GM18517 (cell line): ENCODE results near the gene GPANK1.
"Not testable (repeated sequence)": the region's sequence is repeated elsewhere in the genome, so short reads cannot be mapped to it uniquely, and the experiment has no call there.

Experiments used
- ATAC-seq: cut with Tn5 transposase; IDR thresholded peaks from one replicate; pipeline ENCODE4 v1.9.1; 2021; ENCODE audit warnings: mild to moderate bottlenecking, moderate library complexity; ENCODE audit not compliant: unreplicated experiment

GPANK1 gene

DNA sequence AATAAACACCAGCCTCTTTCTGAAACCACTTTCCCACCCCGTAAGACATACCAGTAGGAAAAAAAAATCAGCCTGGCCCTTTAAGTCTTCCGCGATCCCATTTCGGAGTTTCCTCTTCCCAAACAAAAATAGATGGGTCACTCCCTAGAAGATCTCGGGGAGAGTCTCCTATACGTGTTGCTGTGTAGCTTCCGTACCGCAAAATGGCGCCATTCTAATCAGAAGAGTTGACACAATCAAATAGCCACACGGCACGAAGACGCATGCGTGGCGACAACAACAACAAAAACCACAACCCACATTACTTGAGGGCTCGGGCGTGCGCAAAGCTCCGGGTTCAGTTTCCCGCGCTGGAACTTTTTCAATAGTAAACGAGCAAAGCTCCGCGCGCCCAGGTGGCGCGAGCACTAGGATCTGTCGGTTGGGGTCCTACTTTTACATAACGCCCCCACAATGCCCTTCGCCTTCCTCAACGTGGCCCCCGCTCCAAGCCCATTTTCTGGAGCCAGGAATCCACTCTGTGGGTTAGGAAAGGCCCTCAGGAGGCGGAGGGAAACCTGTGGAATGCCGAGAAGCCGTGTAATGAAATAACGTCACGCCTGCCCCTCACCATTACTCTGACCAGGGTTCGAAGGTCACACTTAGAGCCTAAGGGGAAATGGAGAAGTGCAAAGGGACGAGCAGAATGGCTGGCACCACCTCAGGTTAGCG, at the start of gene GPANK1:
GPANK1 (minus strand) TSS at position 208 of the 711 bp plus-strand sequence. CDS start 519 bp downstream, outside the sequence.
- ATAC-seq, result peak; percentile 47

DNA sequence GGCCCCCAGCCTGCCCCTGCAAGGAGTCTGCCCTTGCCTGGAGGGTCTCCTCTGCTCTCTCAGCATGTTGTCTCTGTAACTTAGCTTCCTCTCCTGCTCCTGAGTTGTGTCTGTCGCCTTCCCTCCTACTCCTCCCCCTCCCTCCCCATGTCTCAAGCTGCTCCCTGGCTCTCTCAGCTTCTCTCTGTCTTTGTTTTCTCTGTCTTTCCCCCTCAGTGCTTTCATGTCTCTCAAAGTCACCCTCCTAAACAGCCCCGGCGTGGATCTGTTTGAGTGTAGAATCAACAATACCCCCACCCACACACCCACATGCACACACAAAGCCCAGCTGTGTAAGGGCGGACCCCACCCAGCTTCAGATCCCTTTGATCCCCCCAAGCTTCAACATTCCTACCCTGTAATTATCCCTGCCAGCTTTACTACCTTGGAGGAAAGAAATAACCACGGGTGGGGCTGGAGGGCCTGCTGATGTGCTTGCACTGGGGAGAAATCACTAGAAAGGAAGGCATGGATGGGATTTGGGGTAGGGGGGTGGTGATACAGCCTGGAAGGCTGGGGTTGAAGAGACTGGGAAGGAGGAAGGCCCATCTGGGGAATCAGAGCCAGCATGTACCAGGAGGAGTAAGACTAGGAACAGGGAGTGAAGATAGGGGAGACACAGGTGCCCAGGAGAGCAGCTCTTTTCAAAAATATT, 49.3 kb upstream of the GPANK1 start:
- ATAC-seq, result no peak

DNA sequence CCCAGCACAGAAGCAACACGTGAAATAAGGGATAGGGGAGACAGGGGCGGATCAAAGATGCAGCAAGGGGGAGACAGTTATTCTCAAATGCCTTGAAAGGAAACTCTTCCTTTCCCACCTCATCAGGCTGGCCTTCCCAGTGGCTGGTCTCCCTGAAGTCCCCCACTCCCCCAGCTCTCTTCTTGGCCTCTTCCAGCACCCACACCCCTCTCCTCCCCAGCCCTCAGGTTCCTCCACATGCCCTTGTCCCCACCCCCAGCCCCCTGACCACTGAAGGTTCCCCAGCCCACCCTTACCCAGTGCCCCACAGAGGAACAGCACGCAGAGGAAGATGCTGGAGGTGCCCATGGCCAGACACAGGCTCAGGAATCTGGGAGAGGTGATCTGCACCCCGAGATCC, 48.7 kb upstream of the GPANK1 start:
- ATAC-seq, result no peak

DNA sequence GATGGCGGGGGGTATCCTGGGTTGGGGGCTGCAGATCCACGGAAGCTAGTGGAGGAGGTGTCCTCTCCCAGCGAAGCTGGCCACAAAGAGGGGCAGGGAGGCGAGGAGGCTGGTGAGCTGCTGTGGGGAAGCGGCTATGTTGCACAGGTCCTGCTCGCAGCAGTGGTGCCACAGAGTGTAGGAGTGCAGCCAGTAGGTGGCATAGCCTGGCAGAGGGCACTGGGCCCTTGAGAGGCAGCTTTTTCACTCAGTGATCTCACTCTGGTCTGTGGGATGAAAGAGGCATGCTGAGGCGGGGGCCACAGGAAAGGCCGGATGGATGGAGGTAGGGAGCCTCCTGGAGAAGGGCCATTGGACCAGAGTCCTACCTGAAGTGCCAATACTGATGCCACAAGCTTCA, 47.5 kb upstream of the GPANK1 start:
- ATAC-seq, result no peak

DNA sequence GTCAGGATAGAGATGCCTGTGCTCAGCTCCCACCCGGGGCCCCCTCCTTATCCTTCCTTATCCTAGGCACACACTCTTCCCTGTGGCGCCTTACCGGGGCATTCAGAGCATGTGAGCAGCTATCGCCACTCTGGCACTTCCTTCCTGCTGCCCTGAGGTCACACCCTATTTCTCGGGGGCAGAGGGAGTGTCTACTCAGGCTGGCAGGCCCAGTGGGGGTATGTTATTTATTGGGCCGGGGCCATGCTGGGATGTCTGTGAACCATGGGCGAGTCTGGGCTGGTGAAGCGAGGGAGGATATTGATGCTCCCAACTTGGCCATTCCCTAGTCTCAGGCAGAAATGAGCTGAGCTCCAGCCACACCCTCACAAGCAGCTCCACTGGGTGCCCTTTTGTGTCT, 46.4 kb upstream of the GPANK1 start:
- no peak for ATAC-seq

DNA sequence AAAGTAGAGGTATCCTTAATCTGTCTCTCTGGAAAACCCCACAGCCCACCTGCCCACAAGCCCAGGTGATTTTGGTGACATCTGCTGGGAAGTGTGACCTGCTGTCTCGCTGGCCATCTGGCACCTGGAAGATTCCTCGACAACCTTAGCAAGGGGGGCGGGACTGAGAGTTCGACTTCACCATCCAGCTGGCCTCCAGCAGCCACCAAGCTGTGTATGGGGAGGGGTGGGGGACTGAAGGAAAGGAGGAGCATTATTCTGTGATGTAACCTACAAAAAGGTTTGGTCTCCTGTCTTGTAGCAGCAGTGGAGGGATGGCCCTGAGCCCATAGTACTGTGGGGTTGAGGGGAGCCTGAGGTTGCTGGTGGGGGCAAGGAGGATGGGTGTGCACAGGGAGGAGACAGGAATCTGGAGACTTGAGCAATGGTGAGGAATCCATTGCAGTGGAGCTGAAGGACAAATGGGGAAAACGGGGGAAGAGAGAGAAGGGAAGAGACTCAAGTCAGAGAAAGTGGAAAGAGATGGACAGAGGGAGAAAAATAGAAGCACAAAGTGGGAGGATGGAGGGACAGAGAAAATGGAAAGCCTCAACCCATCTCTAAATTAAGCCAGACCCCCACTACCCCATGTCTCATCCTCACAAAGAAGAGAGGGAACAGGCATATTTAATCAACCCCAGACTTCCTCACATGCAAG, 45.9 kb upstream of the GPANK1 start:
- ATAC-seq, result no peak

DNA sequence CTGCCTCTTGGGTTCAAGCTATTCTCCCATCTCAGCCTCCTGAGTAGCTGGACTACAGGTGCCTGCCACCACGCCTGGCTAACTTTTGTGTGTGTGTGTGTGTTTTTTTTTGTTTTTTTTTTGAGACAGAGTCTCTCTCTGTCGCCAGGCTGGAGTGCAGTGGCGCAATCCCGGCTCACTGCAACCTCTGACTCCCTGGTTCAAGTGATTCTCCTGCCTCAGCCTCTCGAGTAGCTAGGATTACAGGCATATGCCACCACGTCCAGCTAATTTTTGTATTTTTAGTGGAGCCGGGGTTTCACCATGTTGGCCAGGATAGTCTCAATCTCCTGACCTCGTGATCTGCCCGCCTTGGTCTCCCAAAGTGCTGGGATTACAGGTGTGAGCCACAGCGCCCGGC, 44.4 kb upstream of the GPANK1 start:
- not testable (repeated sequence) for ATAC-seq

DNA sequence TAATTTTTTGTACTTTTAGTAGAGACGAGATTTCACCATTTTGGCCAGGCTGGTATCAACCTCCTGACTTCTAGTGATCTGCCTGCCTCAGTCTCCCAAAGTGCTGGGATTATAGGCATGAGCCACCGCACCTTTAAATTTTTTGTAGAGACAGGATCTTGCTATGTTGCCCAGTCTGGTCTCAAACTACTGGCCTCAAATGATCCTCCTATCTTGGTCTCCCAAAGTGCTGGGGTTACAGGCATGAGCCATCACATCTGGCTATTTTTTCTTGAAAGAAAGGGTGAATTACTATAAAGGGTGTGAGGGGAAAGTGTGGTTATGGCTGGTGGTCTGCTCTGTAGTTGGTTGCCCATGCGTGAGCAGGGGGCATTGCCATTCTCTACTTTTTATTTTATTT, 43.4 kb upstream of the GPANK1 start:
- no peak for ATAC-seq

DNA sequence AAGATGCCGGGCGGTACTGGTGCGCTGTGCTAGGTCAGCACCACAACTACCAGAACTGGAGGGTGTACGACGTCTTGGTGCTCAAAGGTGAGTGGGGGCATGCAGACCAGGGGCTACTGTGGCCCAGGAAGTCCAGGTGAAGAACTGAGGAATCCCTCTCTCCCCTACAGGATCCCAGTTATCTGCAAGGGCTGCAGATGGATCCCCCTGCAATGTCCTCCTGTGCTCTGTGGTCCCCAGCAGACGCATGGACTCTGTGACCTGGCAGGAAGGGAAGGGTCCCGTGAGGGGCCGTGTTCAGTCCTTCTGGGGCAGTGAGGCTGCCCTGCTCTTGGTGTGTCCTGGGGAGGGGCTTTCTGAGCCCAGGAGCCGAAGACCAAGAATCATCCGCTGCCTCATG, 42.9 kb upstream of the GPANK1 start:
- ATAC-seq, result no peak

DNA sequence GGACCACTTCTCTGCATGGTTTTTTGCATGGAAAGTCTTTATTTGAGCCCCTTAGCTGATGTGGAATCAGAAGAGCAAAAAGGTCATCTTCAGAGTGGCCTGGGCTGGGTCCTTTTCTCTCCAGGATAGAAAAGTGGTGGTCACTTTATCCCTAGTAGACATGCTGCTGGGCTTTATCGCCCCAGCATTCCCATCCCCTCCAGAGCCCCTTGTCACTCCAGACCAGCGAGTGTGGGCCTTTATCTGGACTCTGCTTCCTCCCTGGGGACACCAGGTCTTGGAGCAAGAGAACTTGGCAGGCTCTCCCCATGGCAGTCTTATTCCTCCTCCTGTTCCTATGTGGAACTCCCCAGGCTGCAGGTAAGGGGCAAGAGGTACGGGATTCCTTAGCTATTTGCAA, 41.8 kb upstream of the GPANK1 start, which contains the start of gene LY6G6F:
LY6G6F (plus strand) TSS at position 268 of the 400 bp plus-strand sequence; CDS start at position 309, 41 bp downstream.
- no peak for ATAC-seq

DNA sequence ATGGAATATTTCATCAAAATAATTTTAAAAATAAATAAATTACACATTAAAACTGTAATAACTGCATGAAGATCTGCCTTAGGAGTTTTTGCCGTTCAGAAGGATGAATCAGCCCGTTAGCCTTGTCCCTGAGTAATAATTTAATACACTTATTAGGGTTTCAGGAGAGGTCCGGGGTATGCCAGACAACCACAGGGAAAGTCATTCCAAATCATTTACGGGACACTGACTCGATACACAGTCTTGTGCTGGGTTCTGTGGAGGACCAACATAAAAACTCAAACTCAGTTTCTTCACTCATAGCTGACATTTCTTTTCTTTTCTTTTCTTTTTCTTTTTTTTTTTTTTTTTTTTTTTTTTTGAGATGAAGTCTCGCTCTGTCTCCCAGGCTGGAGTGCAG, 41.1 kb upstream of the GPANK1 start:
- no peak for ATAC-seq

DNA sequence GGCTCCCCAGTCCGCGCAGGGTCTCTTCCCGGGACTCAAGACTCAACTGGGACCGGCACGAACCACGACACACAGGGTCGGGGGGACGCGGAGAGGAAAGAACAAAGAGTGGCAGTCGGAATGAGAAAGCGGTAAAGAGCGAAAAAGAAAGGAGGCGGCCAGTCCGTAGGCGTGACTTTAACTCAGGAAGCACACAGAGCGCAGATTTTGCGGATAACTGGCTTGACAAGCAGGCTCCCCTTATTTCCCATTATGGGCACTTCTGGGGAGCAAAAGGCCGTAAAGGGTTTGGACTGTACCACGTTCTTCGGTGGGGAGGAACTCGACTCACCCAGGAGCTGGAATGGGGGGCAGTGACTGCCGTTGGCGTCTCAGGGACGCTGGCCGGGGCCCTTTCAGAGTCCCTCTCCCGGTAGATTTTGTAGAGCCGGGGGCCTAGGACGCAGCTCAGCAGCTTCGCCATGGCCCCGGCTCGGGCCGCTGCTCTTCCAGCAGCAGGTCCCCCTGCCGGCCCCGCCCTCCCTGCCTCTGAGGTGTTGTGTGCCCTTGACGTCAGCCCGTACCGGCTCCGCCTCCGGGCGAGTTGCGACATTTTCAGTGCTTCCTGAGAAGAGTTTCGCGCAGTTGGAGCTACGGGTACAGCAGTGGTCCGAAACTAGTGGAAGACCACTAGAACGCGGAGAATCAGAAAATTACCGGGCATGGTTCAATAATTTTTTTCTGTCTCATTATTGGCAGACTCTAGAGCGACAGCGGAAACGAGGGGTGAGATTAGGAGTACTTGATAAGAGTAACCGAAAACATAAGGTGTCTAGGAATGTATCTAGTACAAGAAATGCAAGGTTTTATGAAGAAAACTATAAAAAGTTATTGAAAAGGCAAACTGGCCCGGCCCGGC, 38.3 kb upstream of the GPANK1 start, which contains the start of gene ABHD16A:
ABHD16A (minus strand) TSS at position 506 of the 898 bp plus-strand sequence; CDS start at position 463, 43 bp downstream.
- ATAC-seq, result peak; percentile 81

DNA sequence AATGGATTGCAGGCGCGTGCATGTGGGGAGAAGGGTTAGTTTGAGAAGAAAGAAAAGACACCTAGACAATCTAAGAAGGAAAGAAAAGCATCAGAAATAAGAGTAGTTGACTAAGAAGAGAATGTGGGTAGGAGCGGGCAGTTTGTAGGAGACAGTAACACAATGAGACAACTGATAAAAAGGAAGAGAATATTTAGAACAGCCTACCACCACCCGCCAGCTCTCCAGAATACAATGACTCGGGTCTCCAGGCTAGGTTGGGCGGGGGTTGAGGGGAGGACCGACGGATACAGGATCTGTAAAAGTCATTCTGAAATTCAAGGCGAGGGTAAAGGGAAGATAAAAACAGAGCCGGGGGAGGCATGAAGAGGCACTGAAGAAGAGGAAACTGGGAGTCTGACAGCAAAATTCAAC, 37.6 kb upstream of the GPANK1 start:
- ATAC-seq, result no peak

DNA sequence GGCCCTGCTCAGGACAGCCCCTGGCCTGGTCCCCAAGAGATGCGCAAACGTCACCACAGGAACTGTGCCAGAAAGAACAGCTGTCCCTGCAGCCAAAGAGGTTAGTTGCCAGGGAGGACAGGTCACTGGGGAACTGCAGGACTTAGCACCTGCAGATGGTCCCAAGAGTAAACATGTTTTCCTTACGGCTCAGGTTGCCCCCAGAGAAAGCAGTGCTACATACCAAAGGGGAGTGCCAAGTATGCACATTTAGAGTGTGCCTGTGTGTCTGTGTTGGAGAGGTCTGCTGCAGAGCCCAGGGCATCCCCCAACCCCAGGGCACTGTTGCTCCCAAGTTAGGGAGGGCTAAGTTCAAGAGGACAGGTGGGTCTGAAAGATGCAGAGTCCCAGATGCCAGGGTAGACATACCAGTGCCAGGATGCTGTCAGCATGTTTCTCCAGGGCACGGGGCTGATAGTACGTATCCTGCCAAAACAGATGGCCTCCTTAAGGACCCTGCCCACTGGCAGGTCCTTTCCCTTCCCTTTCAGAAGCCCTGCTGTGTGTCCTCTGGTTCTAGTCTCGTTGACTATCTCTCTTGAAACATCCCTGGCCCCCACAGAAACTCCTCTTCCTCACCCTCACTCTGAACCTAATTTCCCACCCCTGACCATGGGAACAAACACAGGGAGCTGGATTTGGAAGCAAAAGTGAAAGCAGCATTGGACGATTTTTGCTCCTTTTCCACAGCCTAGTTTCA, 37.0 kb upstream of the GPANK1 start:
- ATAC-seq, result no peak

DNA sequence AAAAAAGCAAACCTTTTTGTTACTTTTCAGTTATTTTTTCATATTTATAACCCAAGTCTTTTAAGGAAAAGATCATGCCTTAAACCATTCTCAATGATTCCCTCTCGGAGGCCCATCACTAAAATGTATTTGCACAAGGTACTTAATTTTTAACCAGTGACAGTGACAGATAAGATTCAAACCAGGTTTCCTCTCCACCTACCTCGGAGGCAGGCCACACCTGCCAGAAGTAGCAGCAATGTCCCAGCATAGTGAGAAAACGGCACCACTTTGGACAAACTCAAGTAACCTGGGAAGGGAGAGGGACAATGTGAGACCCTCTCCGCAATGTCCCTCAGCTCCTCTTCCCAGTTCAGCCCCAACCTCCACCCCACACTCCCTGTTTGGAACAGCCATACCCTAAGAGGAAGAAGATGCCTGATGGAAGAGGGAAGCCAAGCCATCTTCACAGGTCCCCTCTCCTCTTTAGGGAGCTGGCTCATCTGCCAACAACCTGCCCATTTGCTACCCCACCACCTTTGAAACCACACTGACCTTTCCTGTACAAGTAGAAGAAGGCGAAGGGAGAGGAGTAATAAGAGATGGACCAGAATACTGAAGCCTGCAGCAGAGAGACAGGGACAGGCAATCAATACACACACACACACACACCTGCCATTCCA, 36.1 kb upstream of the GPANK1 start:
- ATAC-seq, result no peak

DNA sequence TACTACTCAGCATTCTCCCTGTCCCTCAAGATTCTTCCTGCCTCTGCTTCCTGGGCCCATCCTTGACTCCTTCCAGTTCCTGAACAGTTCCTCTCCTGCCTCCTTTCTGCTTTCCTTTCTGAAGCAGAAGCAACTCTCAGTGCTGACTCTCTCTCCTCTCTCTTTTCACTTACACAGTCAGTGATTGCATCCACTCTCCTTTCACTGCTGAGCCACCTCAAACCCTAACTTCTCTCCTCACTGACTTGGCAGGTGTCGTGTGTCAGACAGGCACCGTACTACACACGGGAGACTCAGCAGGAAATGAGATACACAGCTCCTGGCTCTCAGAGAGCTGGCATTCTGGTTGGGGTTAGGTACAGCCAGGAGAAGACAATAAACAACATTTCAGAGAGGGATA, 32.8 kb upstream of the GPANK1 start:
- no peak for ATAC-seq

DNA sequence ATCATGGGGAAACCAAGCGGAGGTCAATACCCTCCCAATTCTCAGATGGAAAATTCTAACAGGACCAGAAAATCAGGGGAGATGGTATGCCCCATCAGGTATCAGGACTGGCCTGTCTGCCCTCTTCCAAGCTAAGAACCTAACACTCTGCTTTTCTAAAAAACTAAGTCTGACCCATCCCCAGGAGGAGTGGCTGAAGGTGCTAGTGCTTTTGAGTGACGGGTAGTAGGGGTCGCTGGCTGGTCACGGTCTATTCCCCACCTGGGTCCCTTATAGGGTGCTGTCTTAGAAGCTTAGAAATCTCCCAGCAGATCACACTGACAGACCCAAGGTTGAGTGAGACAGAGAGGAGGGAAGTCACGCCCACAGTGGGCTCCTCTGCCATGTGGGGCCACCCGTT, 28.7 kb upstream of the GPANK1 start:
- no peak for ATAC-seq

DNA sequence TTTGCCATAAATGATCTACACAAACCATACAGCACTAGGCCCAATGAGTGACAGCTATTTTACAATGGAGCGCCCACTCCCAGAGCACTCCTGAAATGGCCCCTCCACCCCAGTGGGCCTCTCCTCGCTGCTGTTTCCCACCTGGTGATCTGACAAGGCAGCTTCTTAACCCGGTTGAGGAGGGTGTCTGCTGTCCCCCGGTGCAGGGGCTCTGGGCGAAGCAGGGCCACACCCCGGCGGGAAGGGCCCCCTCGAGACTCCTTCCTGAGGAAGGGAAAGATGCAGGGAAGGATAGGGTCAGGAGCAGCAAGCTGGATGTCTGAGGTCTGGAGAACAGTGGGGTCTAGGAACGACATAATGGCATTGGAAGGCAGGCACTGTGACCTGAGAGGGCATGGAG, 28.1 kb upstream of the GPANK1 start:
- no peak for ATAC-seq

DNA sequence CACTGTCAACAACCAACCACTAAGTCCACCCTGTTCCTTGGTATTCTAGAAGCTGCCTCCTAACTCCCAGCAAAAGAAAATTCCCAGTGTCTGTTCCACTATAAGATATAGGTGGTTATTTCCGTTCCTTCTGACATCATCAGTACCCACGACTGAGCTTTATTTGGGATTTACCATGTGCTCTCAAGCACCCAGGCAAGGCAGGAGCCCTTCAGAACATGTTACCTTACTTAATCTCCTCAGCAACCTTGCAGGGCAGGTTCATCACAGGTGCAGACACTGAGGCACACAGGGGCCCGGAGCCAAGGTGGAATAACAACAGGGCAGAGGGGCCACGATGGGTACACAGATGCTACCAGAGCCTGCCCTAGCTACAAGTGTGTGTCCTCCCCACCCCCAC, 27.6 kb upstream of the GPANK1 start:
- no peak for ATAC-seq
